22Rv1 (cell line): ENCODE data around the gene PCK2.

ENCODE experiments used
- CTCF ChIP-seq: fragments of 450-650 bp; IDR thresholded peaks from 2 replicates; pipeline ENCODE4 v1.5.1; 2017; ENCODE audit warnings: mild to moderate bottlenecking
- ZFX ChIP-seq: fragments of 450-650 bp; IDR thresholded peaks from 2 replicates; pipeline ENCODE4 v1.6.1; 2017; ENCODE audit warnings: antibody characterized with exemption, borderline replicate concordance

DNA sequence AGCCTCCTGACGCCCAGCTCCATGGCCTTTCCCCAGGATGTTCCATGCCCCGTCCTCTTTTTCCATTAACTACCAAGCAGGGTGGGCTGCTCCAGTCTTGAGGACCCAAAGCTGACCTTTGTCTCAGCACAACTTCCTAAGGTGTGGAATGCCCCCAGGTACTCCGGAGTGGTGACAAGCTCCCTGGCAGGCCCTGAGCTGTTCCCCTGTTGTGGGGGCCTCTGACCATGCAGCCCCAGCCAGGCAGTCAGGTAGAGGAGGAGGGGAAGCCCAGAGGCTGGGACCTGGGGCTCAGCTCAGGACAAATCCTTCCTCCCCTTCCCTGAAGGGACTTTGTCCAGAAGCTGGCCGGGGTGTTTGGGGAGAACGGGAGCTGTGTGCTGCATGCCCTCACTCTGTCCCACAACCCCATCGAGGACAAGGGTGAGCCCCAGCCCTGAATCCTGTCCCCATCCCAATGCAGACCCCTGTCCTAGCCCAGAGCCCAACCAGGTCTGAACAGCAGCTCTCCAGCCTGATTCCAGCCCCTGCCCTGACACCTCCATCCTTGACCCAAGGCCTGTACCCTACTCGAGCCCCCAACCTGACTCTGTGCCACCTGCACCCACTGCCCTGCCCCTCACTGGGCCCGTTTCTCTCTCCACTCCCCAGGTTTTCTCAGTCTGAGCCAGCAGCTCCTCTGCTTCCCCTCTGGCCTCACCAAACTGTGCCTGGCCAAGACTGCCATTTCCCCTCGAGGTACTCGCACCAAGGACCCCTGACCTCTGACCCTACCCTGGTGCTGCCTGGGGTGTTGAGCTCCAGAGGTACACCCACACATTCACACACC, 37.9 kb upstream of the PCK2 start:
- TF ChIP-seq CTCF = no peak
- no peak for TF ChIP-seq ZFX
